ENCODE measurements around the gene JADE2.

DNA sequence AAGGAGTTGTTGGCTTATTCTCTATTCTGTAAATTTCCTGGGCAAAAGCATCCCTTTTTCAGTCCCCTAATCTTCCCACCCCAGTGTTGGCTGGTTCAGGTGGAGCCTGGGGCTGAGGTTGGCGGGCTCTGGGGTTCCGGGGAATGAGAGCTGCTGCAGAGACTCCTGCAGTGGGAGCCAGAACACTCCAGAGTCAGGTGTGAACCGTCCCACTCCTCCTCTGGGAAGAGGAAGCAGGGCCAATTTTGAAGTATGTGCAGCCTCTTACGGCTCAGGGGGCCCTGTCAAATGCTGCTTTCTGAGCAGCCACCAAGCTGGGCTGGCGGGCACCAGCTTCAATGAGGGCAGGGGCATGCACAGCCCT, 42.8 kb downstream of the JADE2 start:
- TF ChIP-seq CTCF (IDR thresholded peaks at IDR 0.05) (no peak), POLR2A (IDR thresholded peaks at IDR 0.05) (no peak)

All from gastroesophageal sphincter (tissue), 3 donors.